BLaER1 treated with 17β-estradiol and CSF1 and Interleukin-3, amounts not matched to agents 10 nM and 100 nM (cell line): Measurements from ENCODE around the gene DSE.

Source experiments
- H3K27ac ChIP-seq, 11 experiments: shearing (Covaris generic); formaldehyde crosslinking; 2 replicates each; pipeline ENCODE4 v1.8.1; 2022
- H3K27me3 ChIP-seq, 11 experiments: shearing (Covaris generic); formaldehyde crosslinking; 2 replicates each; pipeline ENCODE4 v1.8.1; 2022
- H3K36me3 ChIP-seq, 11 experiments: shearing (Covaris generic); formaldehyde crosslinking; 2 replicates each; pipeline ENCODE4 v1.8.1; 2022
- H3K4me1 ChIP-seq, 10 experiments: shearing (Covaris generic); formaldehyde crosslinking; 2 replicates each; pipeline ENCODE4 v1.8.1; 2022
- H3K4me2 ChIP-seq, 11 experiments: shearing (Covaris generic); formaldehyde crosslinking; 2 replicates each; pipeline ENCODE4 v1.8.1; 2022
- H3K4me3 ChIP-seq, 10 experiments: shearing (Covaris generic); formaldehyde crosslinking; 2 replicates each; pipeline ENCODE4 v1.8.1; 2022
- H3K9ac ChIP-seq, 11 experiments: shearing (Covaris generic); formaldehyde crosslinking; 2 replicates each; pipeline ENCODE4 v1.8.1; 2022
- H3K9me3 ChIP-seq, 11 experiments: shearing (Covaris generic); formaldehyde crosslinking; replicated peaks in 1 of 11; 2 replicates each; pipeline ENCODE4 v1.8.1; 2022
- H4K20me1 ChIP-seq, 11 experiments: shearing (Covaris generic); formaldehyde crosslinking; 2 replicates each; pipeline ENCODE4 v1.8.1; 2022
- Cebpa-rat ChIP-seq, 11 experiments: shearing (Covaris generic); IDR thresholded peaks; 2 replicates each; pipeline ENCODE4 v1.8.1; 2022

The DSE gene

DNA sequence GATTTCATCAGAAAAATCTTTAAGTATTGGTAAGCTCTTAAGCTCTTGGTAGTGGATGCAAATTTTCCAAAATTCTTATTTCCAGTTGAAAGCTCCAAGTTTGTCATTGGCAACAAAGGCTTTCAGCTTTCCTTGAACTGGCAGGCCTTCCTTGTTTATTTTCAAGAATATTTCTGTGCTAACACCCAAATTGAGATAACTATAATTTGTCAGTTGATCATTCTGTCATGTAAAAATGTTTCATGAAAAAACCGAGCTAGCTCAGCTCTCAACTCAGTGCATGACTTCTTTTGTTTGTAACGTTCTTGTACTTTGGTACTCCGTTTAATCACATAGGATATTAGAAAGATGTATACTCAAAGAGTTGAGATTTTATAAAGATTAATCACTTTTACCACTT, 51.5 kb downstream of the DSE start:
- Histone ChIP-seq H3K4me3 (no peak overlapping the region), H3K9me3 (0 out of 22 replicates have a peak, but pooled peaks cover 0 to 4% (median 0%) of the 10 kb centered on the region in 11 experiments), H3K4me2 (no peak overlapping the region), H3K27me3 (no peaks in the 10 kb centered on the region), H4K20me1 (peaks cover 0 to 93% (median 0%) of the 10 kb centered on the region in 11 experiments; a peak in 5 of 22 replicates), H3K36me3 (peaks cover 0 to 70% (median 6%) of the 10 kb centered on the region in 11 experiments; a peak in 9 of 22 replicates), H3K9ac (no peak overlapping the region), H3K27ac (no peak overlapping the region), H3K4me1 (peaks cover 0 to 13% (median 0%) of the 10 kb centered on the region in 10 experiments; a peak in 2 of 20 replicates)
- no peak for TF ChIP-seq Cebpa-rat (IDR thresholded peaks at IDR 0.05)

- no peak overlapping the region for H3K27ac ChIP-seq
- no peak overlapping the region for H3K9ac ChIP-seq
- H3K4me3 ChIP-seq = no peak overlapping the region
- H3K4me1 ChIP-seq = peaks cover 0 to 11% (median 0%) of the 10 kb centered on the region in 10 experiments; a peak in 1 of 20 replicates
- H3K36me3 ChIP-seq = peaks cover 0 to 71% (median 14%) of the 10 kb centered on the region in 11 experiments; a peak in 11 of 22 replicates
- TF ChIP-seq Cebpa-rat (IDR thresholded peaks at IDR 0.05) = no peak
- H3K9me3 ChIP-seq = 0 out of 22 replicates have a peak, but pooled peaks cover 0 to under 1% (median 0%) of the 10 kb centered on the region in 11 experiments
- H3K27me3 ChIP-seq = no peaks in the 10 kb centered on the region
- peaks cover 0 to 79% (median 0%) of the 10 kb centered on the region in 11 experiments; a peak in 5 of 22 replicates for H4K20me1 ChIP-seq
- H3K4me2 ChIP-seq = no peak overlapping the region
Measured at GRCh38 chr6:116424001-116424400, 53.3 kb downstream of the DSE start.

GRCh38 chr6:116426551-116426950, 55.8 kb downstream of the DSE start:
- peaks cover 0 to 83% (median 17%) of the 10 kb centered on the region in 11 experiments; a peak in 11 of 22 replicates for H3K36me3 ChIP-seq
- H3K4me2 ChIP-seq = no peak overlapping the region
- no peak for TF ChIP-seq Cebpa-rat (IDR thresholded peaks at IDR 0.05)
- H3K27me3 ChIP-seq = no peaks in the 10 kb centered on the region
- H3K27ac ChIP-seq = no peak overlapping the region
- H3K4me3 ChIP-seq = no peak overlapping the region
- peaks cover 0 to 71% (median 0%) of the 10 kb centered on the region in 11 experiments; a peak in 5 of 22 replicates for H4K20me1 ChIP-seq
- 0 out of 20 replicates have a peak, but pooled peaks cover 0 to 11% (median 0%) of the 10 kb centered on the region in 10 experiments for H3K4me1 ChIP-seq
- 0 out of 22 replicates have a peak, but pooled peaks cover 0 to 3% (median 0%) of the 10 kb centered on the region in 11 experiments for H3K9me3 ChIP-seq
- H3K9ac ChIP-seq = no peak overlapping the region

DNA sequence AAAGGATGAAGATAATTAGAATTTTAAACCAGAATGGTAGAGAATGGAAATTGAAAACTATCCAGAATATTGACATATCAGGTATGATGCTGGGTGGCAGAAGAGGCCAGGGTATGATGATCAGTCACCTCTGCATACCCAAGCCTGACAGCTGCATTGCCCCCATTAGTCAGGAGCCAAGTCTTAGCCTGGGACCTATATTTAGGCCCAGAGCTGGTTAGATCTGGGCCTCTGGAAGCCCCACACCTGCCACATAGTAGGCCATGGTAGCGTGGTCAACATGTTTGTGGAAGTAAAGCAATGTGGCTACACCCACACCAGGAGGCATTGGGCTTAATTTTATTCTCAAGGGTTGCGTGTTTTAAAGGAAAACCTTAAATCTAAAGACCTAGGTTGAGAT, 58.4 kb downstream of the DSE start:
- no peak overlapping the region for H3K4me2 ChIP-seq
- no peak for TF ChIP-seq Cebpa-rat (IDR thresholded peaks at IDR 0.05)
- peaks cover 0 to 96% (median 17%) of the 10 kb centered on the region in 11 experiments; a peak in 11 of 22 replicates for H3K36me3 ChIP-seq
- 0 out of 22 replicates have a peak, but pooled peaks cover 0 to 3% (median 0%) of the 10 kb centered on the region in 11 experiments for H3K9me3 ChIP-seq
- peaks cover 0 to 62% (median 0%) of the 10 kb centered on the region in 11 experiments; a peak in 5 of 22 replicates for H4K20me1 ChIP-seq
- no peak overlapping the region for H3K9ac ChIP-seq
- H3K27me3 ChIP-seq = no peaks in the 10 kb centered on the region
- no peak overlapping the region for H3K4me3 ChIP-seq
- H3K27ac ChIP-seq = no peak overlapping the region
- 0 out of 20 replicates have a peak, but pooled peaks cover 0 to 11% (median 0%) of the 10 kb centered on the region in 10 experiments for H3K4me1 ChIP-seq

- no peak overlapping the region for H3K27ac ChIP-seq
- no peak overlapping the region for H3K4me3 ChIP-seq
- peaks cover 0 to 47% (median 0%) of the 10 kb centered on the region in 11 experiments; a peak in 5 of 22 replicates for H4K20me1 ChIP-seq
- H3K9me3 ChIP-seq = 0 out of 22 replicates have a peak, but pooled peaks cover 0 to 3% (median 0%) of the 10 kb centered on the region in 11 experiments
- peaks cover 0 to 98% (median 17%) of the 10 kb centered on the region in 11 experiments; a peak in 11 of 22 replicates for H3K36me3 ChIP-seq
- no peak overlapping the region for H3K9ac ChIP-seq
- H3K4me2 ChIP-seq = no peak overlapping the region
- no peaks in the 10 kb centered on the region for H3K27me3 ChIP-seq
- no peak for TF ChIP-seq Cebpa-rat (IDR thresholded peaks at IDR 0.05)
- H3K4me1 ChIP-seq = no peaks in the 10 kb centered on the region
Measured at GRCh38 chr6:116430860-116431259, 60.1 kb downstream of the DSE start.

GRCh38 chr6:116431964-116432595, 61.3 kb downstream of the DSE start:
- H3K9ac ChIP-seq = no peak overlapping the region

GRCh38 chr6:116433206-116433712, 62.5 kb downstream of the DSE start:
- Histone ChIP-seq H3K36me3 (peaks cover 0 to 88% (median 9%) of the 10 kb centered on the region in 11 experiments; a peak in 9 of 22 replicates), H3K27ac (no peak overlapping the region), H3K9me3 (0 out of 22 replicates have a peak, but pooled peaks cover 0 to 3% (median 0%) of the 10 kb centered on the region in 11 experiments), H3K4me1 (peaks cover 0 to 20% (median 1%) of the 10 kb centered on the region in 10 experiments; a peak in 10 of 20 replicates), H3K9ac (no peak overlapping the region), H3K27me3 (no peaks in the 10 kb centered on the region), H3K4me3 (no peak overlapping the region), H3K4me2 (no peak overlapping the region), H4K20me1 (peaks cover 0 to 43% (median 0%) of the 10 kb centered on the region in 11 experiments; a peak in 4 of 22 replicates)
- TF ChIP-seq Cebpa-rat (IDR thresholded peaks at IDR 0.05) = no peak

More at GRCh38 chr6:116431964-116432595, 61.3 kb downstream of the DSE start:
- Histone ChIP-seq H3K9me3 (0 out of 22 replicates have a peak, but pooled peaks cover 0 to 3% (median 0%) of the 10 kb centered on the region in 11 experiments), H3K4me1 (peaks cover 0 to 9% (median 0%) of the 10 kb centered on the region in 10 experiments; a peak in 6 of 20 replicates), H3K4me2 (no peak overlapping the region), H3K27me3 (no peaks in the 10 kb centered on the region), H3K36me3 (peaks cover 0 to 98% (median 17%) of the 10 kb centered on the region in 11 experiments; a peak in 10 of 22 replicates), H3K4me3 (no peak overlapping the region), H4K20me1 (peaks cover 0 to 40% (median 0%) of the 10 kb centered on the region in 11 experiments; a peak in 4 of 22 replicates), H3K27ac (no peak overlapping the region)
- no peak for TF ChIP-seq Cebpa-rat (IDR thresholded peaks at IDR 0.05)

DNA sequence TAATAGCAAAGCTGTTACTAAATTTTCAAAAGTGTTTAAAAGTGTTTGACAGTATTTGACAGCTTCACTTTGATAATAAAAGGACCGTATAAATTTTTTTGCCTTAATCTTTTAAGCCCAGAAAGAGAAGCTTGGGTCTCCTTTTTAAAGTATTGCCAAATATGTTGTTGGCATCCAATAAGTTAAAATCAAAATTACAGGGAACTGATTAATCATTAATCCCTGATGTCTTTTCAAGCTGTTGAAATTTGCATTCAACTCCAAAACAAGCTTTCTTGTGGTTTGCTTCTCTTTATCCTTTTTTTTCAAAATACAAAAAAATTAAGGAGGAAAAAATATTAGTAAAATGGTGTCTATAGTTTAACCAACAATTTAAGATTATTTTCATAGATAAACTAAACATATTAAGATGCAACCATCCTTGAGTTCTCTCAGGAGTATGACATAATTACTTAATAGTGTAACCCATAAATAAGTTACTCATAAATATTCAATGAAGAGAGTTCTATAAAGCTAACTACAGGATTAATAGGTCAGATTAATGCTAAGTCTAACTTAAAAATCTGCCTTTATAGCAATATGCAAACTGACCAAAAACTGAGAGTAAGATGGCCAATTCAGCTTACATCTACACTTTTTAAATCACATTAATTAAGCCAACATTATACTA, 63.4 kb downstream of the DSE start:
- peaks cover 0 to 78% (median 5%) of the 10 kb centered on the region in 11 experiments; a peak in 9 of 22 replicates for H3K36me3 ChIP-seq
- peaks cover 0 to 45% (median 0%) of the 10 kb centered on the region in 11 experiments; a peak in 4 of 22 replicates for H4K20me1 ChIP-seq
- TF ChIP-seq Cebpa-rat (IDR thresholded peaks at IDR 0.05) = no peak
- no peak overlapping the region for H3K4me2 ChIP-seq
- no peaks in the 10 kb centered on the region for H3K27me3 ChIP-seq
- no peak overlapping the region for H3K27ac ChIP-seq
- peaks cover 7 to 29% (median 11%) of the 10 kb centered on the region in 10 experiments for H3K4me1 ChIP-seq
- 0 out of 22 replicates have a peak, but pooled peaks cover 0 to 1% (median 0%) of the 10 kb centered on the region in 11 experiments for H3K9me3 ChIP-seq
- no peak overlapping the region for H3K4me3 ChIP-seq
- H3K9ac ChIP-seq = no peak overlapping the region
